Panc1 (cell line): ENCODE measurements around the gene DPCD.

Experiments
- POLR2AphosphoS5 ChIP-seq: IDR thresholded peaks from 2 replicates; pipeline ENCODE4 v1.6.1; 2012; ENCODE audit warnings: mild to moderate bottlenecking, low read depth, low read length, moderate library complexity
- SIN3A ChIP-seq: IDR thresholded peaks from 2 replicates; pipeline ENCODE4 v1.6.1; 2012; ENCODE audit warnings: low read depth, mild to moderate bottlenecking, low read length, moderate library complexity, borderline replicate concordance; ENCODE audit not compliant: insufficient read depth
- TCF7L2 ChIP-seq: IDR thresholded peaks from 2 replicates; pipeline ENCODE4 v1.6.1; 2011; ENCODE audit warnings: mild to moderate bottlenecking, low read depth, low read length, inconsistent platforms
- TF ChIP-seq, protein P1 (sequence below): fragments of 450-650 bp; IDR thresholded peaks from 2 replicates; pipeline ENCODE4 v1.5.1; 2017; ENCODE audit warnings: mild to moderate bottlenecking
- TF ChIP-seq, protein P2 (sequence below), 2 experiments: IDR thresholded peaks; 2 replicates each; pipeline ENCODE4 v1.6.1; 2011 to 2012; ENCODE audit warnings: low read depth in 2 of 2, control low read depth in 1 of 2, low read length in 1 of 2, mild to moderate bottlenecking in 1 of 2, moderate library complexity in 1 of 2; ENCODE audit not compliant: insufficient read depth in 1 of 2

DNA sequence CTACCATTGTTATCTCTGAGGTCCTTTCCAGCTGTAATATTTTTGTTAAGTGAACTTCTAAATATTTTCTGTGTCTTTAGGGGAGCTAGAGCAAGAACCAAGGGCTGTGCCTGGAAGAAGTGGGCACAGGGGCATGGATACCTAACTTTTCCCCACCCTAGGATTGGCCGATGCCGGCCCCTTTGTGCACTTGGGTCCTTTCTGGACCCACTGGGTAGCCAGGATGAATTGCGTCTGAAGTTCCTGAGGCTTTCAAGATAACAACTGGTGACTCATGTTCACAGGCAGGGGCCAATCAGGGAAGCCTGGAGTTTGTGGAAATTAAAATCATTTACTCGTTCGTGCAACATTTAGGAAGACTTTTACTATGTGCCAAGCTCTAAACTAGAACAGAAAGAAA, 758 bp downstream of the DPCD start:
- TF ChIP-seq, protein P1, sequence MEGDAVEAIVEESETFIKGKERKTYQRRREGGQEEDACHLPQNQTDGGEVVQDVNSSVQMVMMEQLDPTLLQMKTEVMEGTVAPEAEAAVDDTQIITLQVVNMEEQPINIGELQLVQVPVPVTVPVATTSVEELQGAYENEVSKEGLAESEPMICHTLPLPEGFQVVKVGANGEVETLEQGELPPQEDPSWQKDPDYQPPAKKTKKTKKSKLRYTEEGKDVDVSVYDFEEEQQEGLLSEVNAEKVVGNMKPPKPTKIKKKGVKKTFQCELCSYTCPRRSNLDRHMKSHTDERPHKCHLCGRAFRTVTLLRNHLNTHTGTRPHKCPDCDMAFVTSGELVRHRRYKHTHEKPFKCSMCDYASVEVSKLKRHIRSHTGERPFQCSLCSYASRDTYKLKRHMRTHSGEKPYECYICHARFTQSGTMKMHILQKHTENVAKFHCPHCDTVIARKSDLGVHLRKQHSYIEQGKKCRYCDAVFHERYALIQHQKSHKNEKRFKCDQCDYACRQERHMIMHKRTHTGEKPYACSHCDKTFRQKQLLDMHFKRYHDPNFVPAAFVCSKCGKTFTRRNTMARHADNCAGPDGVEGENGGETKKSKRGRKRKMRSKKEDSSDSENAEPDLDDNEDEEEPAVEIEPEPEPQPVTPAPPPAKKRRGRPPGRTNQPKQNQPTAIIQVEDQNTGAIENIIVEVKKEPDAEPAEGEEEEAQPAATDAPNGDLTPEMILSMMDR: no peak
- TF ChIP-seq POLR2AphosphoS5: no peak
- TF ChIP-seq, protein P2, sequence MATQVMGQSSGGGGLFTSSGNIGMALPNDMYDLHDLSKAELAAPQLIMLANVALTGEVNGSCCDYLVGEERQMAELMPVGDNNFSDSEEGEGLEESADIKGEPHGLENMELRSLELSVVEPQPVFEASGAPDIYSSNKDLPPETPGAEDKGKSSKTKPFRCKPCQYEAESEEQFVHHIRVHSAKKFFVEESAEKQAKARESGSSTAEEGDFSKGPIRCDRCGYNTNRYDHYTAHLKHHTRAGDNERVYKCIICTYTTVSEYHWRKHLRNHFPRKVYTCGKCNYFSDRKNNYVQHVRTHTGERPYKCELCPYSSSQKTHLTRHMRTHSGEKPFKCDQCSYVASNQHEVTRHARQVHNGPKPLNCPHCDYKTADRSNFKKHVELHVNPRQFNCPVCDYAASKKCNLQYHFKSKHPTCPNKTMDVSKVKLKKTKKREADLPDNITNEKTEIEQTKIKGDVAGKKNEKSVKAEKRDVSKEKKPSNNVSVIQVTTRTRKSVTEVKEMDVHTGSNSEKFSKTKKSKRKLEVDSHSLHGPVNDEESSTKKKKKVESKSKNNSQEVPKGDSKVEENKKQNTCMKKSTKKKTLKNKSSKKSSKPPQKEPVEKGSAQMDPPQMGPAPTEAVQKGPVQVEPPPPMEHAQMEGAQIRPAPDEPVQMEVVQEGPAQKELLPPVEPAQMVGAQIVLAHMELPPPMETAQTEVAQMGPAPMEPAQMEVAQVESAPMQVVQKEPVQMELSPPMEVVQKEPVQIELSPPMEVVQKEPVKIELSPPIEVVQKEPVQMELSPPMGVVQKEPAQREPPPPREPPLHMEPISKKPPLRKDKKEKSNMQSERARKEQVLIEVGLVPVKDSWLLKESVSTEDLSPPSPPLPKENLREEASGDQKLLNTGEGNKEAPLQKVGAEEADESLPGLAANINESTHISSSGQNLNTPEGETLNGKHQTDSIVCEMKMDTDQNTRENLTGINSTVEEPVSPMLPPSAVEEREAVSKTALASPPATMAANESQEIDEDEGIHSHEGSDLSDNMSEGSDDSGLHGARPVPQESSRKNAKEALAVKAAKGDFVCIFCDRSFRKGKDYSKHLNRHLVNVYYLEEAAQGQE (IDR thresholded peaks at IDR 0.05; ENCODE audit: insufficient read depth in 1 of 2, low read depth in 2 of 2, low read length in 1 of 2): no peak
- TF ChIP-seq TCF7L2: no peak
- no peak for TF ChIP-seq SIN3A
